PFSK-1 (cell line): Measurements from ENCODE around the gene CCND2.

Source experiments
- FOXP2 ChIP-seq: optimal IDR thresholded peaks from 2 replicates; pipeline ENCODE3; 2011; ENCODE audit warnings: borderline replicate concordance, control low read depth, inconsistent platforms; ENCODE audit not compliant: insufficient read depth; ENCODE audit errors: extremely low read length, extremely low read depth
- POLR2AphosphoS5 ChIP-seq: IDR thresholded peaks from 2 replicates; pipeline ENCODE4 v1.6.1; 2012; ENCODE audit warnings: low read depth, mild to moderate bottlenecking, control low read depth, low read length, moderate library complexity
- SIN3A ChIP-seq: IDR thresholded peaks from 2 replicates; pipeline ENCODE4 v1.6.1; 2012; ENCODE audit warnings: mild to moderate bottlenecking, low read length, moderate library complexity, borderline replicate concordance; ENCODE audit not compliant: insufficient read depth
- TAF1 ChIP-seq: IDR thresholded peaks from 2 replicates; pipeline ENCODE4 v1.6.1; 2012; ENCODE audit warnings: low read length, control low read depth, borderline replicate concordance; ENCODE audit not compliant: insufficient read depth
- TF ChIP-seq, protein P1 (sequence below), 2 experiments: IDR thresholded peaks; 2 replicates each; pipeline versions ENCODE4 v1.6.1 to v1.8.0; 2011 to 2012; ENCODE audit warnings: low read depth in 2 of 2, low read length in 2 of 2, control low read depth in 1 of 2, inconsistent platforms in 1 of 2, mild to moderate bottlenecking in 1 of 2, moderate library complexity in 1 of 2; ENCODE audit not compliant: insufficient read depth in 1 of 2

DNA sequence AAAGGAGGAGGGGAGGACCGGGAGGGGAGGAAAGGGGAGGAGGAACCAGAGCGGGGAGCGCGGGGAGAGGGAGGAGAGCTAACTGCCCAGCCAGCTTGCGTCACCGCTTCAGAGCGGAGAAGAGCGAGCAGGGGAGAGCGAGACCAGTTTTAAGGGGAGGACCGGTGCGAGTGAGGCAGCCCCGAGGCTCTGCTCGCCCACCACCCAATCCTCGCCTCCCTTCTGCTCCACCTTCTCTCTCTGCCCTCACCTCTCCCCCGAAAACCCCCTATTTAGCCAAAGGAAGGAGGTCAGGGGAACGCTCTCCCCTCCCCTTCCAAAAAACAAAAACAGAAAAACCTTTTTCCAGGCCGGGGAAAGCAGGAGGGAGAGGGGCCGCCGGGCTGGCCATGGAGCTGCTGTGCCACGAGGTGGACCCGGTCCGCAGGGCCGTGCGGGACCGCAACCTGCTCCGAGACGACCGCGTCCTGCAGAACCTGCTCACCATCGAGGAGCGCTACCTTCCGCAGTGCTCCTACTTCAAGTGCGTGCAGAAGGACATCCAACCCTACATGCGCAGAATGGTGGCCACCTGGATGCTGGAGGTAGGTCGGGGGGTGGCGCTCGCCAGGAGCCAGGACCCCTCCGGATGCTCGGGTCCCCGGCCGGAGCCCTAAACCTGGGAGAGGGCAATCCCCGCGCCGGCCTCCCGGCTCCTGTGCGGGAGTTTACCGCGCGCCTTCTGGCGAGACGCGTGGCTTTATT is at the start of gene CCND2:
- TF ChIP-seq POLR2AphosphoS5 (peak; percentile 98), TAF1 (peak; percentile 97), SIN3A (peak; percentile 71; the same call in 1 of the 2 replicates), FOXP2 (no peak)
- TF ChIP-seq, protein P1, sequence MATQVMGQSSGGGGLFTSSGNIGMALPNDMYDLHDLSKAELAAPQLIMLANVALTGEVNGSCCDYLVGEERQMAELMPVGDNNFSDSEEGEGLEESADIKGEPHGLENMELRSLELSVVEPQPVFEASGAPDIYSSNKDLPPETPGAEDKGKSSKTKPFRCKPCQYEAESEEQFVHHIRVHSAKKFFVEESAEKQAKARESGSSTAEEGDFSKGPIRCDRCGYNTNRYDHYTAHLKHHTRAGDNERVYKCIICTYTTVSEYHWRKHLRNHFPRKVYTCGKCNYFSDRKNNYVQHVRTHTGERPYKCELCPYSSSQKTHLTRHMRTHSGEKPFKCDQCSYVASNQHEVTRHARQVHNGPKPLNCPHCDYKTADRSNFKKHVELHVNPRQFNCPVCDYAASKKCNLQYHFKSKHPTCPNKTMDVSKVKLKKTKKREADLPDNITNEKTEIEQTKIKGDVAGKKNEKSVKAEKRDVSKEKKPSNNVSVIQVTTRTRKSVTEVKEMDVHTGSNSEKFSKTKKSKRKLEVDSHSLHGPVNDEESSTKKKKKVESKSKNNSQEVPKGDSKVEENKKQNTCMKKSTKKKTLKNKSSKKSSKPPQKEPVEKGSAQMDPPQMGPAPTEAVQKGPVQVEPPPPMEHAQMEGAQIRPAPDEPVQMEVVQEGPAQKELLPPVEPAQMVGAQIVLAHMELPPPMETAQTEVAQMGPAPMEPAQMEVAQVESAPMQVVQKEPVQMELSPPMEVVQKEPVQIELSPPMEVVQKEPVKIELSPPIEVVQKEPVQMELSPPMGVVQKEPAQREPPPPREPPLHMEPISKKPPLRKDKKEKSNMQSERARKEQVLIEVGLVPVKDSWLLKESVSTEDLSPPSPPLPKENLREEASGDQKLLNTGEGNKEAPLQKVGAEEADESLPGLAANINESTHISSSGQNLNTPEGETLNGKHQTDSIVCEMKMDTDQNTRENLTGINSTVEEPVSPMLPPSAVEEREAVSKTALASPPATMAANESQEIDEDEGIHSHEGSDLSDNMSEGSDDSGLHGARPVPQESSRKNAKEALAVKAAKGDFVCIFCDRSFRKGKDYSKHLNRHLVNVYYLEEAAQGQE (IDR thresholded peaks at IDR 0.05; ENCODE audit: insufficient read depth in 1 of 2, low read depth in 2 of 2, low read length in 2 of 2): 0 out of 4 replicates have a peak, but pooled peaks of 1 of the 2 experiments have one; percentile 21
